PFSK-1 (cell line): ENCODE measurements around the gene PIK3R5.

Source experiments
- FOXP2 ChIP-seq: optimal IDR thresholded peaks from 2 replicates; pipeline ENCODE3; 2011; ENCODE audit warnings: borderline replicate concordance, control low read depth, inconsistent platforms; ENCODE audit not compliant: insufficient read depth; ENCODE audit errors: extremely low read length, extremely low read depth
- POLR2AphosphoS5 ChIP-seq: IDR thresholded peaks from 2 replicates; pipeline ENCODE4 v1.6.1; 2012; ENCODE audit warnings: low read depth, mild to moderate bottlenecking, control low read depth, low read length, moderate library complexity
- REST ChIP-seq, 2 experiments: IDR thresholded peaks; 2 replicates each; pipeline versions ENCODE4 v1.6.1 to v1.8.0; 2011 to 2012; ENCODE audit warnings: low read depth in 2 of 2, low read length in 2 of 2, control low read depth in 1 of 2, inconsistent platforms in 1 of 2, mild to moderate bottlenecking in 1 of 2, moderate library complexity in 1 of 2; ENCODE audit not compliant: insufficient read depth in 1 of 2
- SIN3A ChIP-seq: IDR thresholded peaks from 2 replicates; pipeline ENCODE4 v1.6.1; 2012; ENCODE audit warnings: mild to moderate bottlenecking, low read length, moderate library complexity, borderline replicate concordance; ENCODE audit not compliant: insufficient read depth
- TAF1 ChIP-seq: IDR thresholded peaks from 2 replicates; pipeline ENCODE4 v1.6.1; 2012; ENCODE audit warnings: low read length, control low read depth, borderline replicate concordance; ENCODE audit not compliant: insufficient read depth

- TF ChIP-seq REST (IDR thresholded peaks at IDR 0.05; ENCODE audit: insufficient read depth in 1 of 2, low read depth in 2 of 2, low read length in 2 of 2) (no peak), TAF1 (no peak), SIN3A (no peak), FOXP2 (no peak), POLR2AphosphoS5 (no peak)
Observed at GRCh38 chr17:8916466-8916865, 49.0 kb downstream of the PIK3R5 start.
